ENCODE data around the gene CSF3.

Gene CSF3

DNA sequence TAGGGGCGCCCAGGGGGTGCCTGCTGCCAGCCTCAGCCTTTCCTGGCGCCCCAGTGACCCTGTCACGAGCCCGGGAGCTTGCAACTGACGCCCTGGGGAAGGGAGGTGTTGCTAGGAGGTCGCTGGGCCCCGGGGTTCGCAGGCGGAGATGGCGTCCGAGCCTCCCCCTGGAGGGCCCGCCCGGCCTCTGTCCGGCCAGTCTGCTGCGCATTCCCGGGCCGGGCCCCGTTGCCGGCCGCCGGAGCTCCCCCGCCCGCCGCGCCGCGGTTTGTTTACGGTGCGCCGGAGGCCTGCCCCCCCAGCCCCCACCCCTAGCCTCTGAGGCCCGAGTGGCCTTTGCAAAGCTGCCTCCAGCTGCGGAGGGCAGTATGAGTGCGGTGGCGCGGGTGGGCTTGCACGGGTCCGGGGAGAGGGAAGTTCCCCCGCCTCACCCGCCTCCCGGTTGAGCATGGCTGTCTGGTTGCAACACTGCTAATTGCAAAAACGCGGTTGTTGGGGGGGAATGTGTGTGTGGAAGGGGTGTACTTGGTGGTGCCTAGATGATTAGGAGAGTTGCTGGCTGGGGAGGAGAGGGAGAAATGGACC is 48.0 kb downstream of the CSF3 start:
- no peak for DNase-seq

DNA sequence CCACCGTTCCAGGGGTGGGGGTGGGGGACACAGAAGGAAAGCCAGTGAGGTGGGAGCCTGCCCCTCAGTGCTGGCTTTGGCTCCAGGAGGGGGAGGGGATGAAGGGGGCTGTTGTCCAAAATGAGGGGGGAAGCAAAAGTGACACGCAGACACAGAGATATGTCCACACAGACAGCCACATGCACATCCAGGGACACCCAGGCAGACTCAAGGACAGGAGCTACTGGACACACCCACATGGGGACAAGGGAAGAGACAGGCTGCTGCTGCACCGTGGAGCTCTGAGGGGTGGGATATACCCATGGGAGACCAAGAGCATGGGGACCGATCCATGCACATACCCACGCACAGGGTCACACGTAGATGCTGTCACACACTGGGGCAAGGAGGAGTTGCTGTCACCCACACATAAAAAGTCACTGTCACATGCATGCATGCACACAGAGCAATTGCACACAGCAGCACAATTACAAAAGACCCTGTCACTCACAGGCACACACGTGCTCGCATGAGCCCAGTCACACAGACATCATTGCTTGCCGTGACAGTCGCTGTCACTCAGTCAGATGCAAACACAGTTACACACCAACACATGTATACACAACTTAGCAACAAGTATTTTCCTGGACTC is 48.8 kb downstream of the CSF3 start:
- DNase-seq: no peak

GRCh38 chr17:40064971-40065768 is 49.9 kb downstream of the CSF3 start:
- DNase-seq: no peak

DNA sequence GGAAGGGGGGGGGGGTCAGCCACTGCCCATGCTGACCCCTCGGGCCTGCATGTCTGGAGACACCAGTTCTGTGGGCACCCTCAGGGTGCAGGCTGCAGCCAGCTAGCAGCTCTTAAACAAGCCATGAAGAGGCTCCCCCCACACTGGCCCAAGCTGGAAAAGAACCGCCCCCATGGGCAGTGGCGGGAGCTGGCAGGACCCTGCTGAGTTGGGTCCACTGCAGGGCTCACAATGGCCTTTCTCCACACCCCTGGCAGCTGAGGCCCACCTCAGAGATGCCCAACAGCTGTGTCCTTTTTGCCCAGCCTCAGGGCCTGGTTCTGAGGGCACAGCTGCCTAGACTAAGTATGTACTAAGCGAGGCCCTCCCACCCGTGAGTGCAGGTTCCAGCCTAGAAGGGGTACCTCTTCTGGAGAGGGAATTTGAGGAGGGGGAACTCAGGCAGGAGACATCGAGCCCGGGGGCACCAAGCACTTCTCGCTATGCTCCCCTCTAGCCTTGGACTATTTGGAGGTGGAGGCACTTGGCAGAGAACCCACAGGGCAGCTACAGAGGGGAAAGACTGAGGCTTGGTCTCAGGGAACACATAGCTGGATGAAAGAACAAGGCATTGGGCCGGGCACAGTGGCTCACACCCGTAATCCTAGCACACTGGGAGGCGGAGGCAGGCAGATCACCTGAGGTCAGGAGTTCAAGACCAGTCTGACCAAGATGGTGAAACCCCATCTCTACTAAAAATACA is 50.7 kb downstream of the CSF3 start:
- no peak for DNase-seq

Measured in NCI-H2029 treated with DMSO at 0.1 percent for 48 hours (cell line).